ENCODE measurements around the gene SNX2. TPM values are rescaled to one million over a fixed set of nuclear protein-coding genes. Genes with fewer than 3 reads are reported as not detected.

Gene SNX2
- total RNA-seq, 1 donor from 2014 or later, result 145 TPM

DNA sequence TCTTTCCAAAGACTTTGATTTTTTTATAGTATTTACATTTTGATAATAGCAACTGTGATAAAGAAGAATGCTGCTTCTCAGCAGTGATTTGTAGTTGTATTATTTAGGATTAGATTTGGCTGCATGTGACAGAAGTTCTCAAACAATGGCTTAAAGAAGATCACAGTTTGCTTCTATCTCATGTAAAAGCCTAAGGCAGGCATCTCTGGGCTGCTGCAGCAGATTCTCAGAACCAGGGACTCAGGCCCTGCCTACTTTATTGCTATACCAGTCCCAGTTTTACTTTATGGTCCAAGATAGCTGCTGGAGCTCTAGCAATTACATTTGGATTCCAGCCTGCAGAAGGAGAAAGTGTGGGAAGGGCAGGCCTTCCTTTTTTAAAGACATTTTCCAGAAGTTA is 8.8 kb upstream of the SNX2 start:
- CTCF ChIA-PET, result no interaction called here
- Mint-ChIP-seq H3K36me3 (ENCODE audit: low read depth) (no peaks in the 10 kb centered on the region), H3K9me3 (no peaks in the 10 kb centered on the region), H3K27ac (no peak overlapping the region), H3K27me3 (no peaks in the 10 kb centered on the region), H3K4me1 (no peaks in the 10 kb centered on the region), H3K4me3 (no peak overlapping the region)
- ATAC-seq (ENCODE audit: low read depth) (no peak), DNase-seq (no peak)
- intact Hi-C loops (cut with micrococcal nuclease), result no loop called here
- TF ChIP-seq, protein P1, sequence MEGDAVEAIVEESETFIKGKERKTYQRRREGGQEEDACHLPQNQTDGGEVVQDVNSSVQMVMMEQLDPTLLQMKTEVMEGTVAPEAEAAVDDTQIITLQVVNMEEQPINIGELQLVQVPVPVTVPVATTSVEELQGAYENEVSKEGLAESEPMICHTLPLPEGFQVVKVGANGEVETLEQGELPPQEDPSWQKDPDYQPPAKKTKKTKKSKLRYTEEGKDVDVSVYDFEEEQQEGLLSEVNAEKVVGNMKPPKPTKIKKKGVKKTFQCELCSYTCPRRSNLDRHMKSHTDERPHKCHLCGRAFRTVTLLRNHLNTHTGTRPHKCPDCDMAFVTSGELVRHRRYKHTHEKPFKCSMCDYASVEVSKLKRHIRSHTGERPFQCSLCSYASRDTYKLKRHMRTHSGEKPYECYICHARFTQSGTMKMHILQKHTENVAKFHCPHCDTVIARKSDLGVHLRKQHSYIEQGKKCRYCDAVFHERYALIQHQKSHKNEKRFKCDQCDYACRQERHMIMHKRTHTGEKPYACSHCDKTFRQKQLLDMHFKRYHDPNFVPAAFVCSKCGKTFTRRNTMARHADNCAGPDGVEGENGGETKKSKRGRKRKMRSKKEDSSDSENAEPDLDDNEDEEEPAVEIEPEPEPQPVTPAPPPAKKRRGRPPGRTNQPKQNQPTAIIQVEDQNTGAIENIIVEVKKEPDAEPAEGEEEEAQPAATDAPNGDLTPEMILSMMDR (IDR thresholded peaks at IDR 0.05), result no peak
- POLR2A ChIA-PET, result no interaction called here

DNA sequence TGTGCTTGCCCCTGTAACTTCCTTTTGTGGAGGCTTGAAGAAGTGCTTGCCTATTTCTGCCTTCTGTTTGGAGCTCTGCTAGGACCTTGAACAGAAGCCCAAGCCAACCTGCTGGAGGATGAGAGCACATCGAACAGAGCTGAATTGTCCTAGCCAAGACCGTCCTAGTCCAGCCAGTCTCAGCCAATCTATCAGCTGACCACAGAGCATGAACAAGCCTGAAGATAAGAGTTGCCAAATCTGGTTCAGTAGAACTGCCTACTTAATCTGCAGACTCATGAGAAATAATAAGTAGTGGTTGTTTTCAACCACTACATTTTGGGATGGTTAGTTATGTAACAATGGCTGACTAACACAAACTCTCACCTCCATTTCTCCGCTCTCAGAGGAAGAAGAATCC is 4.4 kb upstream of the SNX2 start:
- no peak overlapping the region for H3K27ac Mint-ChIP-seq
- ChIA-PET POLR2A (no interaction called here), CTCF (no interaction called here)
- intact Hi-C loops (cut with micrococcal nuclease), result loop anchor here (10.0 kb wide), 1 partner anchor 806 kb away; the partner anchor contains the start of gene SRFBP1
- TF ChIP-seq, protein P1 (IDR thresholded peaks at IDR 0.05), result no peak
- no peak for ATAC-seq (ENCODE audit: low read depth)
- no peaks in the 10 kb centered on the region for H3K9me3 Mint-ChIP-seq
- peaks cover 7% of the 10 kb centered on the region for H3K36me3 Mint-ChIP-seq (ENCODE audit: low read depth)
- no peak for DNase-seq
- no peak overlapping the region for H3K4me3 Mint-ChIP-seq
- H3K4me1 Mint-ChIP-seq, result peaks cover 10% of the 10 kb centered on the region
- no peaks in the 10 kb centered on the region for H3K27me3 Mint-ChIP-seq

DNA sequence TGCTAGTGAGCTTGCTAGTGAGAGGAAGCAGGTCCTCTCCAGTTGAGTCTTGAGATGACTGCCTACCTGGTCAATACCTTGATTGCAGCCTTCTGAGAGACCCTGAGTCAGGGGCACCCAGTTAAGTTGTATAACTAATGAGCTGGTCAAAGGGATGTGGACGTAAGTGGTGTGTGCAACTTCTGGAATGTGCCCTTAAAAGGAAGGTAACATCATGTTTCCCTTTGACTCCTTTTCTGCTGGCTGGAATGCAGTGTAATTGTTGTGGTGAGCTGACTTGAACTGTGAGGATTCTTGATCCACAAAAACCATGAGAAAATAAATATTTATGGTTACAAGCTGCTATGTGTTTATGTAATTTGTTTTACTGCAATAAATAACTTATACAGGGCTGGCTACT is 2.4 kb upstream of the SNX2 start:
- Mint-ChIP-seq H3K27ac (no peak overlapping the region), H3K9me3 (no peaks in the 10 kb centered on the region), H3K36me3 (ENCODE audit: low read depth) (peaks cover 14% of the 10 kb centered on the region), H3K4me1 (peaks cover 15% of the 10 kb centered on the region), H3K27me3 (no peaks in the 10 kb centered on the region), H3K4me3 (no peak overlapping the region)
- DNase-seq (no peak), ATAC-seq (ENCODE audit: low read depth) (no peak)
- intact Hi-C loops (cut with micrococcal nuclease), result loop anchor here (10.0 kb wide), 1 partner anchor 808 kb away; the partner anchor contains the start of gene SRFBP1
- ChIA-PET POLR2A (interaction anchor here (1.1 to 5.2 kb wide), 2 partner anchors 16 to 69 kb away, joined by 3 to 84 read pairs; no protein-coding TSS in a partner anchor), CTCF (interaction anchor here (1.4 kb wide), 1 partner anchor 256 kb away, joined by 3 read pairs; no protein-coding TSS in a partner anchor)
- TF ChIP-seq, protein P1 (IDR thresholded peaks at IDR 0.05), result no peak

- DNase-seq (no peak), ATAC-seq (ENCODE audit: low read depth) (no peak)
- peak overlapping the region; percentile 19 for H3K27ac Mint-ChIP-seq
- intact Hi-C loops (cut with micrococcal nuclease), result loop anchor here (1.0 to 10.0 kb wide), 2 partner anchors 17 to 809 kb away; partner anchors contain the start of gene SRFBP1
- POLR2A ChIA-PET, result interaction anchor here (0.6 to 5.2 kb wide), 2 partner anchors 21 to 70 kb away, joined by 6 to 84 read pairs; no protein-coding TSS in a partner anchor
- no peaks in the 10 kb centered on the region for H3K9me3 Mint-ChIP-seq
- H3K36me3 Mint-ChIP-seq (ENCODE audit: low read depth), result peaks cover 23% of the 10 kb centered on the region
- CTCF ChIA-PET, result interaction anchor here (1.1 to 3.3 kb wide), 2 partner anchors 70 to 71 kb away, joined by 3 to 30 read pairs; no protein-coding TSS in a partner anchor
- H3K4me1 Mint-ChIP-seq, result peaks cover 25% of the 10 kb centered on the region
- no peaks in the 10 kb centered on the region for H3K27me3 Mint-ChIP-seq
- TF ChIP-seq, protein P1 (IDR thresholded peaks at IDR 0.05), result no peak
- peak overlapping the region; percentile 1 for H3K4me3 Mint-ChIP-seq
These were observed 1.3 kb upstream of the SNX2 start for GRCh38 chr5:122773619-122774018.

GRCh38 chr5:122774519-122774860 is 390 bp upstream of the SNX2 start:
- Mint-ChIP-seq H3K9me3 (no peaks in the 10 kb centered on the region), H3K27ac (peak overlapping the region; percentile 96), H3K4me3 (peak overlapping the region; percentile 97), H3K4me1 (peaks cover 34% of the 10 kb centered on the region), H3K36me3 (ENCODE audit: low read depth) (peaks cover 28% of the 10 kb centered on the region), H3K27me3 (no peaks in the 10 kb centered on the region)
- ATAC-seq (ENCODE audit: low read depth) (peak; percentile 6), DNase-seq (no peak)
- CTCF ChIA-PET, result interaction anchor here (1.1 to 3.3 kb wide), 3 partner anchors 55 to 71 kb away, joined by 3 to 30 read pairs (median 3); no protein-coding TSS in a partner anchor
- TF ChIP-seq, protein P1 (IDR thresholded peaks at IDR 0.05), result no peak
- POLR2A ChIA-PET, result interaction anchor here (0.6 to 5.2 kb wide), 10 partner anchors 11 to 182 kb away, joined by 3 to 84 read pairs (median 8); no protein-coding TSS in a partner anchor
- intact Hi-C loops (cut with micrococcal nuclease), result loop anchor here (1.0 to 10.0 kb wide), 2 partner anchors 18 to 810 kb away; partner anchors contain the start of gene SRFBP1
